HG03060 (cell line): ENCODE measurements around the gene MEIKIN.
"Not testable (repeated sequence)": the region's sequence is repeated elsewhere in the genome, so short reads cannot be mapped to it uniquely, and the experiment has no call there.

Experiments used
- ATAC-seq: cut with Tn5 transposase; IDR thresholded peaks from one replicate; pipeline ENCODE4 v1.9.1; 2021; ENCODE audit warnings: low read depth, moderate number of reproducible peaks; ENCODE audit not compliant: unreplicated experiment

Gene MEIKIN

DNA sequence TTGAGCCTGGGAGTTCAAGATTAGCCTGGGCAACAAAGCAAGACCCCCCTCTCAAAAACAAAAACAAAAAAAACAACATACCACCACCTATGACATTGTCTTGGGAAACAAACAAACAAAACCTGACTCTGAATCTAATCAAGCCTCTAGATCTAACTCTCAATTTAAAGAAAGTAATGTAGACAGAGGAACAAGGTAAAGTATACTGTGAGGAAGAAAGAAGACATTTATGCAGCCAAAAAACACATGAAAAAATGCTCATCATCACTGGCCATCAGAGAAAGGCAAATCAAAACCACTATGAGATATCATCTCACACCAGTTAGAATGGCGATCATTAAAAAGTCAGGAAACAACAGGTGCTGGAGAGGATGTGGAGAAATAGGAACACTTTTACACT is 167.3 kb downstream of the MEIKIN start:
- ATAC-seq: not testable (repeated sequence)

DNA sequence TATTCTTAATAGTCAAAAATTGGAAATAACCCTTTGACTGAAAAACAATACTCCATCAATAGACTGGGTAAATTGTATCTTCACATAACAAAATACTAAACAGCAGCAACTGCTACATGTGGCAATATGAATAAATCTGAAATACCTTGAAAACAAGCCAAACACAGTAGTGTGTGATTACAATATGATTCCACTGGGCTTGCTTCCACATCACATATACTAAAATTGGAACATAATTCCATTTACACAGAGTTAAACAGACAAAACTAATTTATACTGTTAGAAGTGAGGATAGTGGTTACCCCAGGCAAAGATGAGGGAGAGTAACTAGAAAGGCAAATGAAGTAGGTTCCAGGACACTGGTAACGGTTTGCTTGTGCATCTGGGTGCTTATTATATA is 169.0 kb downstream of the MEIKIN start:
- ATAC-seq: no peak

- no peak for ATAC-seq
These were observed 170.7 kb downstream of the MEIKIN start for GRCh38 chr5:131774652-131775367.

DNA sequence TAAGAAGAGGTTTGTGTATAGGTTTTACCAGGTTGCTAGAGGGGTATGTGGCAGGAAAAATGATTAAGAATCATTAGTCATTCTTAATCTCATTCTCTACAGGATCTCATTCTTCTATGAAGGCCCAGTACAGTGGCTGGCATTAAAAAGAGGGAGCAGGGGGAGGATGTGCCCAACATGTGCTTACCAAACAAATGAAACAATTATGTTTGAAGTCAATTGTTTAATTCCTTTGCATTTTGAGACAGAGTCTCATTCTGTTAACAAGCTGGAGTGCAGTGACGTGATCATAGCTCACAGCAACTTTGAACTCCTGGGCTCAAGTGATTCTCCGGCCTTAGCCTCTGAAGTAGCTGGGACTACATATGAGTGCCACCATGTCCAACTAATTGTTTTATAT is 171.7 kb downstream of the MEIKIN start:
- no peak for ATAC-seq

GRCh38 chr5:131771692-131772091 is 173.8 kb downstream of the MEIKIN start:
- ATAC-seq: no peak

DNA sequence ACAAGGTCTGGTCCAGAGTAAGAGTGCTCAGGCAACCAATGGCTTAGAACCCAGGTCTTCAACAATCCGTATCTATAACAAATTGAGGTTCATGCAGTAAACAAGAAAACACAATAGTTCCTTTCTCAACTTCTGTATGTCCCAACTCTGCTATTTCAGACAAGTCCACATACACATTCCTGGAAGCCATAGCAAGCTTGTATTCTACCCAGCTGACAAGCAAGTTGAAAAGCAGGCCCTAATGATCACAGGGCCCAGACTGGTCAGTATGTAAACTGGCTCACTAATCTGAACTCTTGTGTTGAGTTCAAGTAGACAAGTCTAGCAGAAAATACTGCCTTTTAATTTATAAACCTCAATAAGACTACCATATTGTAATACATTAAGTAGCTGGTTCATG is 175.5 kb downstream of the MEIKIN start:
- ATAC-seq: no peak

DNA sequence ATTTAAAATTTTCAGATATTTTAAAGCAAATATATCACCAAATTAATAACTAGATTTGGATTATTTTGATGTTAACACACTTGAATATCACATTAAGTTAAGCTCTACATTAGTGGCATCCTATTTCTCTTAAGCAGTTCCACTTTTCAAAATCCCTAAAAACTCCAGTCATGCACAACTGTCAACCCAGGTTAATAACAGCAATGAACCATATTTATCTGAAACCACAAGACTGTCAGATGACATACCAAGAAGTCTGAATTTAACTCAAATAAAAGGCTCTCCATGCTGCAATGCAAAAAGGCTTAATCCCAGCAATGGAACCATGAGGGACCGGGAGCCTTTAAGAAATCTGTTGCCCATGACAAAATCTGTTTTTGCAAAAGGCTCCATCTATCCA is 176.1 kb downstream of the MEIKIN start:
- no peak for ATAC-seq

DNA sequence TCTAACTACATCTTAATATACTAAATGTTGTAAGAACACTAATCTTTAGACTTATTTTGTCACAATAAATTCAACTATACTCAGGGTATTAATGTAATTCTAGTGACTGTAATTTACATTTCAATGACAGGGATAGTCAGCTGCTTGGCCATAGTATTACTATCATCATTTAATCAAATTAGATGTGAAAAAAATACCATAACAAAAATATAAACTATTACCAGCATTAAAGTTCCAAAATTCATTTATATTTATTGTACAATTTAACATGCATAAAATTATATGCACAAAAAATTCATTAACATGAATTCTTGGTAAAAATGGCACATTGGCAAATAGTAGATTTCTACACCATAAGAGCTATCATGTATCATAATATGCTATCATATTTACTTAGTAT is 177.6 kb downstream of the MEIKIN start:
- no peak for ATAC-seq

DNA sequence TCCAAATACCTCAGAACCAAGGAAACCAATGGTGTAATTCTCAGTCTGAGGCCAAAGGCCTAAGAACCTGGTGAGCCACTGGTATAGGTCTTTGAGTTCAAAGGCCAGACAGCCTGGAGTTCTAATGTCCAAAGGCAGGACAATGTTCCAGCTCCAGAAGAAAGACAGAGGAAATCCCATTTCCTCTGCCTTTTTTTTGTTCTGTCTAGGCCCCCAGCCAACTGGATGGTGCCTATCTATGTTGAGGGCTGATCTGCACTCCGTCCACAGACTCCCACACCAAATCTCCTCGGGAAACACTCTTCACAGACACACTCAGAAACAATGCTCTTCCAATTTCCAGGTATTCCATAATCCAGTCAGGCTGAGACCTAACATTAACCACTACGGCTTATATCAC is 178.8 kb downstream of the MEIKIN start:
- no peak for ATAC-seq

DNA sequence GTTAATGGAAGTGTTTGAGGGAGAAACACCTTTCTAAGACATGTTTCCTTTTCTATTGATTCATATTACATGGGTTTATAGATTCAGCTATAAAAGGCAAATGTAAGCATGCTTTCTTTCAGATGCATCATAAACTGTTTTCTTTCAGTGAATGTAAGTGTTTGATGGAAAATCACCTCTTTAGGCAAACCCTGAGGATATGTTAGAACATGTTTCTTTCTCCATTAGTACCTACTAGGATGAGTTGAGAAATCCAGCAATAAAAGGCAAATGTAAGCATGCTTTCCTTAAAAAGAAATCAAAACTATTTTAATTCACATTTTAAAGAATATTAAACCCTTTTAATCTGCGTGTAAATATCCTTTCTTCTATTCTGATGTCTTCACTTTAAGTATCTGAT is 180.2 kb downstream of the MEIKIN start:
- no peak for ATAC-seq

- ATAC-seq: no peak
These were observed 181.5 kb downstream of the MEIKIN start for GRCh38 chr5:131763968-131764367.

DNA sequence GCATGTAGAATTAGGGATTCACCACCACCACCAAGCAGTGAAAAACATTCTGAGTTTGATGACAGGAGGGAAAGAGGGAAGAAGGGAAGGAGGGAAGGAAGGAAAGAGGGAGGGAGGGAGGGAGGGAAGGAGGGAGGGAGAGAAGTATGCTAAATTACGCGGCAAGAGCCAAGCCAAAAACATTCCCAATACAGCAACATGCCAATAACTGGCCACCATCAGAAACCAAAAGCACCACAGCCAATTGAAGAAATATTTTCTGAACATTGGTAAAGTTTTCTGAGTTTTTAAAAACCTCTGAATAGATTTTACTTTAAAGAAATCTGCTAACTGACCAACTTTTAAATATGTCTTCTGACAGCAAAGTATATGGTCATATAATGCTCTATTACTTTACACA is 184.7 kb downstream of the MEIKIN start:
- ATAC-seq: no peak

DNA sequence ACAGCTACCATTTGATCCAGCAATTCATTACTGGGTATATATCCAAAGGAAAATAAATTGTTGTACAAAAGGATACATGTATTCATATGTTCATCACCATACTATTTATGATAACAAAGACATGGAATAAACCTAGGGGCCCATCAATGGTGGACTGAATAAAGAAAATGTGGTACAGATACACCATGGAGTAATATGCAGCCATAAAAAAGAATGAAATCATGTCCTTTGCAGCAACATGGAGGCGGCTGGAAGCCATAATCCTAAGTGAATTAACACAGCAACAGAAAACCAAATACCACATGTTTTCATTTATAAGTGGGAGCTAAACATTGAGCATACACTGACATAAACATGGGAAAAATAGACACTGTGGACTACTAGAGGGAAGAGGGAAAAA is 185.8 kb downstream of the MEIKIN start:
- no peak for ATAC-seq

- no peak for ATAC-seq
These were observed 187.0 kb downstream of the MEIKIN start for GRCh38 chr5:131758520-131758900.

GRCh38 chr5:131757830-131758519 is 187.5 kb downstream of the MEIKIN start:
- ATAC-seq: no peak
